Common myeloid progenitor, CD34-positive (primary cell): Measurements from ENCODE around the gene CPA2.
"Not testable (repeated sequence)": the region's sequence is repeated elsewhere in the genome, so short reads cannot be mapped to it uniquely, and the experiment has no call there.

ENCODE experiments used
- CTCF ChIA-PET: fragments of 350-600 bp; sonication (Branson Sonifier 250); formaldehyde crosslinking; loops from one replicate; lab custom pipeline; 2021; ENCODE audit warnings: antibody characterized with exemption; lab: Charles Lee
- POLR2A ChIA-PET: fragments of 350-600 bp; sonication (Branson Sonifier 250); formaldehyde crosslinking; loops from one replicate; lab custom pipeline; 2021; ENCODE audit warnings: antibody characterized with exemption; lab: Charles Lee
- DNase-seq, 3 donors: peaks; one replicate each; pipeline versions ENCODE4 v3.0.0 to v3.0.0-alpha.2; 2013
- H3K27ac ChIP-seq, 2 experiments: 1 replicate in 1 of 2; 2 replicates in 1 of 2; pipeline ENCODE4 v1.7.0; 2013; ENCODE audit warnings: inconsistent platforms in 2 of 2, low read length in 2 of 2, mild to moderate bottlenecking in 2 of 2, low read depth in 1 of 2, moderate library complexity in 1 of 2; ENCODE audit not compliant: severe bottlenecking in 2 of 2, insufficient read depth in 1 of 2, poor library complexity in 1 of 2
- H3K27me3 ChIP-seq, 5 experiments: replicated peaks in 2 of 5; 1 replicate in 3 of 5; 2 replicates in 2 of 5; pipeline versions ENCODE4 v1.6.1 to v1.7.0; 2013; ENCODE audit warnings: low read length in 4 of 5, mild to moderate bottlenecking in 2 of 5, moderate library complexity in 2 of 5, inconsistent platforms in 1 of 5; ENCODE audit not compliant: insufficient read depth in 5 of 5, control insufficient read depth in 4 of 5
- H3K36me3 ChIP-seq, 4 experiments: 1 replicate in 2 of 4; 2 replicates in 2 of 4; pipeline versions ENCODE4 v1.6.1 to v1.7.0; 2013; ENCODE audit warnings: low read length in 3 of 4, control low read depth in 1 of 4, mild to moderate bottlenecking in 1 of 4; ENCODE audit not compliant: control insufficient read depth in 4 of 4, insufficient read depth in 4 of 4
- H3K4me1 ChIP-seq, 4 experiments: 1 replicate in 3 of 4; 2 replicates in 1 of 4; pipeline versions ENCODE4 v1.6.1 to v1.7.1; 2013; ENCODE audit warnings: low read length in 3 of 4, mild to moderate bottlenecking in 3 of 4, control low read depth in 1 of 4, inconsistent platforms in 1 of 4, moderate library complexity in 1 of 4; ENCODE audit not compliant: control insufficient read depth in 4 of 4, insufficient read depth in 4 of 4; ENCODE audit errors: control extremely low read depth in 1 of 4
- H3K4me3 ChIP-seq, 7 experiments: 1 replicate in 4 of 7; 2 replicates in 3 of 7; pipeline versions ENCODE4 v1.5.1 to v1.7.0; 2013; ENCODE audit warnings: mild to moderate bottlenecking in 7 of 7, low read length in 6 of 7, moderate library complexity in 6 of 7, inconsistent platforms in 2 of 7, low read depth in 2 of 7, control low read depth in 1 of 7; ENCODE audit not compliant: insufficient read depth in 4 of 7, control insufficient read depth in 1 of 7; ENCODE audit errors: extremely low read depth in 1 of 7
- H3K9me3 ChIP-seq, 5 experiments: 1 replicate in 4 of 5; 2 replicates in 1 of 5; pipeline versions ENCODE4 v1.6.1 to v1.7.1; 2013; ENCODE audit warnings: low read length in 4 of 5, mild to moderate bottlenecking in 2 of 5, inconsistent platforms in 1 of 5, low read depth in 1 of 5, moderate library complexity in 1 of 5; ENCODE audit not compliant: control insufficient read depth in 4 of 5, insufficient read depth in 2 of 5; ENCODE audit errors: control extremely low read depth in 1 of 5
- WGBS: methylation state at CpG from one replicate; pipeline ENCODE4 v1.1.5; 2013; ENCODE audit not compliant: insufficient coverage; 5-methylcytosine and 5-hydroxymethylcytosine counted together

CPA2 gene

GRCh38 chr7:130305433-130306042 lies 38.9 kb downstream of the CPA2 start:
- no peak overlapping the region for H3K27ac ChIP-seq
- no peaks in the 10 kb centered on the region for H3K27me3 ChIP-seq
- no peak overlapping the region for H3K4me3 ChIP-seq
- no peak for DNase-seq
- 95% methylated on average over 21 of the region's 21 CpGs for WGBS
- H3K36me3 ChIP-seq: no peaks in the 10 kb centered on the region
- H3K9me3 ChIP-seq: no peaks in the 10 kb centered on the region
- POLR2A ChIA-PET: no interaction called here
- CTCF ChIA-PET: no interaction called here
- peaks cover 0 to 12% (median 4%) of the 10 kb centered on the region in 4 experiments for H3K4me1 ChIP-seq

- WGBS: no CpG with 5 or more reads among the region's 6 CpGs
- H3K36me3 ChIP-seq: no peaks in the 10 kb centered on the region
- POLR2A ChIA-PET: no interaction called here
These were observed 43.3 kb downstream of the CPA2 start for GRCh38 chr7:130309986-130310385.

GRCh38 chr7:130314305-130314704 lies 47.6 kb downstream of the CPA2 start:
- Histone ChIP-seq H3K27ac (no peak overlapping the region), H3K36me3 (no peaks in the 10 kb centered on the region), H3K9me3 (no peaks in the 10 kb centered on the region), H3K27me3 (no peaks in the 10 kb centered on the region), H3K4me1 (no peaks in the 10 kb centered on the region), H3K4me3 (no peak overlapping the region)
- DNase-seq: no peak
- ChIA-PET POLR2A (no interaction called here), CTCF (interaction anchor here (1.0 kb wide), 1 partner anchor 134 kb away, joined by 3 read pairs; no protein-coding TSS in a partner anchor)
- WGBS: 97% methylated on average over 6 of the region's 6 CpGs

More at GRCh38 chr7:130309986-130310385, 43.3 kb downstream of the CPA2 start:
- Histone ChIP-seq H3K4me3 (no peak overlapping the region), H3K27me3 (no peaks in the 10 kb centered on the region), H3K27ac (no peak overlapping the region), H3K9me3 (no peaks in the 10 kb centered on the region), H3K4me1 (no peaks in the 10 kb centered on the region)
- CTCF ChIA-PET: no interaction called here
- no peak for DNase-seq

DNA sequence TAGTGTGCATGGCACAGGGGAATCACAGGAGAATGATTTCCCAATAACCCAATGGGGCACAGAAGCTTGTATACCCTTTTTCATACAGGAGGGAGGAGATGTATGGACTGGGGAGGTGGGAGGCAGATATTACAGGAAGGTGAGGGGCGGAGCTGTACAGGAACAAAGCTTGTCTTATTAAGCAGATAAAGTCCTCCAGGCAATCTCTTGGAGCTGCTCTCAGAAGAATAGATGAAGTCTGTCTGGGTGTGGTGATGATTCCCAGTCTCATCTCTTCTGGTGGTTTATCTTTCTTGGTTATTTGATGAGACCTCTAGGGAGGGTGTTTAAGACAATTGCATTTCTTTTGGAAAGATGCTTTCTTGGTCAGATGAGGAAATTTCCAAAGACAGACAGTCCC lies 52.9 kb downstream of the CPA2 start:
- Histone ChIP-seq H3K36me3 (no peaks in the 10 kb centered on the region), H3K9me3 (no peaks in the 10 kb centered on the region), H3K27me3 (no peaks in the 10 kb centered on the region), H3K27ac (no peak overlapping the region), H3K4me3 (no peak overlapping the region), H3K4me1 (no peaks in the 10 kb centered on the region)
- DNase-seq: no peak
- ChIA-PET POLR2A (no interaction called here), CTCF (no interaction called here)
- WGBS: no CpG with 5 or more reads among the region's 1 CpG

DNA sequence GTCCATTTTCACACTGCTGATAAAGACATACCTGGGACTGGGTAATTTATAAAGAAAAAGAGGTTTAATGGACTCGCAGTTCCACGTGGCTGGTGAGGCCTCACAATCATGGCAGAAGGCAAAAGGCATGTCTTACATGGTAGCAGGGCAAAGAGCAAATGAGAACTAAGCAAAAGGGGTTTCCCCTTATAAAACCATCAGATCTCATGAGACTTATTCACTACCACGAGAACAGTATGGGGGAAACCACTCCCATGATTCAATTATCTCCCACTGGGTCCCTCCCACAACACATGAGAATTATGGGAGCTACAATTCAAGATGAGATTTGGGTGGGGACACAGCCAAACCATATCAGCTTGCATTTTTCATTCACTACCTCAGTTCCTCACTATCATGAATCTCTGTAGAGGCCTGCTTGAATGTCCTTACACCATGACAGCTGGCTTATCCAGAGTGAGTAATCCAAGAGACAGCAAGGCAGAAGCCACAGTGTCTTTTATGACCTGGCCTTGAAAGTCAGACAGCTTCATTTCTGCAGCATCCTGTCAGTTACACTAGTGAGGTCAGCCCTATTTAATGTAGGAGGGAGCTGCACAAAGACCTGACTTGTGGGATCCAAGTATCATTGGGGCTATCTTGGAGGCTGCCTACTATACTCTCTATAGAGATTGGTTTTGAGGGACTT lies 55.0 kb downstream of the CPA2 start:
- H3K4me1 ChIP-seq, POLR2A ChIA-PET, H3K27me3 ChIP-seq, H3K4me3 ChIP-seq, H3K9me3 ChIP-seq, DNase-seq, H3K36me3 ChIP-seq, H3K27ac ChIP-seq: not testable (repeated sequence)
- 100% methylated on average over 2 of the region's 3 CpGs for WGBS
- CTCF ChIA-PET: interaction anchor here (1.1 to 1.6 kb wide), 2 partner anchors 41 to 66 kb away, joined by 3 read pairs; no protein-coding TSS in a partner anchor

- Histone ChIP-seq H3K27ac (no peak overlapping the region), H3K9me3 (no peaks in the 10 kb centered on the region), H3K4me3 (no peak overlapping the region), H3K27me3 (no peaks in the 10 kb centered on the region), H3K4me1 (no peaks in the 10 kb centered on the region), H3K36me3 (no peaks in the 10 kb centered on the region)
- ChIA-PET POLR2A (no interaction called here), CTCF (interaction anchor here (1.6 kb wide), 1 partner anchor 42 kb away, joined by 3 read pairs; no protein-coding TSS in a partner anchor)
- DNase-seq: no peak
- WGBS: 92% methylated on average over 7 of the region's 7 CpGs
These were observed 56.0 kb downstream of the CPA2 start for GRCh38 chr7:130322615-130323014.

- Histone ChIP-seq H3K27me3 (no peaks in the 10 kb centered on the region), H3K36me3 (no peaks in the 10 kb centered on the region), H3K27ac (no peak overlapping the region), H3K4me1 (no peaks in the 10 kb centered on the region), H3K9me3 (no peaks in the 10 kb centered on the region), H3K4me3 (no peak overlapping the region)
- ChIA-PET CTCF (no interaction called here), POLR2A (no interaction called here)
- DNase-seq: peak in 2 of 3 donors; percentile 4 to 28
- WGBS: 75% methylated on average over 8 of the region's 10 CpGs
These were observed 57.8 kb downstream of the CPA2 start for GRCh38 chr7:130324306-130324943.
